PC-9 (cell line): ENCODE measurements around the gene PBX3. TPM values are rescaled to one million over a fixed set of nuclear protein-coding genes. Genes with fewer than 3 reads are reported as not detected.

ENCODE experiments used
- BruUV-seq: library from RNA; stranded (reverse); fragments of 400-500 nt; replicated peaks from 2 replicates; lab custom pipeline; 2021; lab: Mats Ljungman, UMichigan
- CTCF ChIA-PET: fragments of 300-600 bp; sonication (Branson Sonifier 250); formaldehyde crosslinking; loops from one replicate; lab custom pipeline; 2022; ENCODE audit warnings: antibody characterized with exemption; lab: Charles Lee
- POLR2A ChIA-PET: fragments of 300-600 bp; sonication (Branson Sonifier 250); formaldehyde crosslinking; loops from one replicate; lab custom pipeline; 2022; ENCODE audit warnings: antibody characterized with exemption; ENCODE audit not compliant: unreplicated experiment; lab: Charles Lee
- DNase-seq, 2 experiments: peaks; one replicate each; pipeline versions ENCODE4 v3.0.0 to v3.0.0-alpha.2; 2015 to 2022; ENCODE audit warnings: mixed read lengths in 1 of 2
- H2AFZ ChIP-seq: fragments of 200-600 bp; sonication (generic); 2 replicates; pipeline ENCODE4 v1.8.1; 2017; ENCODE audit warnings: antibody characterized with exemption
- H3F3A ChIP-seq: fragments of 200-600 bp; sonication (generic); 2 replicates; pipeline ENCODE4 v1.8.1; 2017; ENCODE audit warnings: antibody characterized with exemption, mild to moderate bottlenecking, low read depth; ENCODE audit not compliant: insufficient read depth
- H3K27ac ChIP-seq: fragments of 200-600 bp; sonication (generic); 2 replicates; pipeline ENCODE4 v1.6.1; 2016; ENCODE audit warnings: mixed run types
- H3K27me3 ChIP-seq: fragments of 200-600 bp; sonication (generic); 2 replicates; pipeline ENCODE4 v1.6.1; 2016; ENCODE audit warnings: low read depth, mixed run types; ENCODE audit not compliant: insufficient read depth
- H3K36me3 ChIP-seq: fragments of 200-600 bp; sonication (generic); 2 replicates; pipeline ENCODE4 v1.6.1; 2016; ENCODE audit warnings: low read depth, mixed run types
- H3K4me1 ChIP-seq: fragments of 200-600 bp; sonication (generic); replicated peaks from 2 replicates; pipeline ENCODE4 v1.6.1; 2016; ENCODE audit warnings: mixed run types; ENCODE audit not compliant: insufficient read depth
- H3K4me2 ChIP-seq: fragments of 200-600 bp; sonication (generic); 2 replicates; pipeline ENCODE4 v1.6.1; 2017; ENCODE audit warnings: mixed run types
- H3K4me3 ChIP-seq: fragments of 200-600 bp; sonication (generic); 2 replicates; pipeline ENCODE4 v1.6.1; 2016; ENCODE audit warnings: mixed run types
- H3K79me2 ChIP-seq: fragments of 200-600 bp; sonication (generic); 2 replicates; pipeline ENCODE4 v1.6.1; 2017; ENCODE audit warnings: low read depth, mixed run types
- H3K9me2 ChIP-seq: fragments of 200-600 bp; sonication (generic); 2 replicates; pipeline ENCODE4 v1.8.1; 2017; ENCODE audit warnings: mild to moderate bottlenecking; ENCODE audit not compliant: insufficient read depth
- H3K9me3 ChIP-seq: fragments of 200-600 bp; sonication (generic); 2 replicates; pipeline ENCODE4 v1.8.1; 2016; ENCODE audit warnings: low read depth; ENCODE audit not compliant: insufficient read depth
- H4K20me1 ChIP-seq: fragments of 200-600 bp; sonication (generic); 2 replicates; pipeline ENCODE4 v1.8.1; 2017; ENCODE audit not compliant: insufficient read depth
- CTCF ChIP-seq: fragments of 200-600 bp; sonication (generic); conservative IDR thresholded peaks from 2 replicates; pipeline ENCODE4 v1.6.1; 2017; ENCODE audit warnings: mixed run types, antibody characterized with exemption, mild to moderate bottlenecking, moderate library complexity
- EZH2 ChIP-seq: fragments of 200-600 bp; sonication (generic); IDR thresholded peaks from 2 replicates; pipeline ENCODE4 v1.8.0; 2017; ENCODE audit warnings: antibody characterized with exemption, low read depth
- intact Hi-C: fragments of 100-400 bp; cut with micrococcal nuclease; formaldehyde crosslinking; loops from one replicate; pipeline ENCODE4 v1.10.0; 2022; ENCODE audit not compliant: unreplicated experiment
- total RNA-seq: library from RNA; stranded (reverse); gene quantifications from 2 replicates; pipeline ENCODE4 v1.2.3, GENCODE V29; 2021

The PBX3 gene
- total RNA-seq, 1 experiment from 2014 or later: 18.3 TPM

- TF ChIP-seq EZH2: no peak
- TF ChIP-seq CTCF: no peak
Measured at GRCh38 chr9:126000256-126000655, 253.1 kb downstream of the PBX3 start.

DNA sequence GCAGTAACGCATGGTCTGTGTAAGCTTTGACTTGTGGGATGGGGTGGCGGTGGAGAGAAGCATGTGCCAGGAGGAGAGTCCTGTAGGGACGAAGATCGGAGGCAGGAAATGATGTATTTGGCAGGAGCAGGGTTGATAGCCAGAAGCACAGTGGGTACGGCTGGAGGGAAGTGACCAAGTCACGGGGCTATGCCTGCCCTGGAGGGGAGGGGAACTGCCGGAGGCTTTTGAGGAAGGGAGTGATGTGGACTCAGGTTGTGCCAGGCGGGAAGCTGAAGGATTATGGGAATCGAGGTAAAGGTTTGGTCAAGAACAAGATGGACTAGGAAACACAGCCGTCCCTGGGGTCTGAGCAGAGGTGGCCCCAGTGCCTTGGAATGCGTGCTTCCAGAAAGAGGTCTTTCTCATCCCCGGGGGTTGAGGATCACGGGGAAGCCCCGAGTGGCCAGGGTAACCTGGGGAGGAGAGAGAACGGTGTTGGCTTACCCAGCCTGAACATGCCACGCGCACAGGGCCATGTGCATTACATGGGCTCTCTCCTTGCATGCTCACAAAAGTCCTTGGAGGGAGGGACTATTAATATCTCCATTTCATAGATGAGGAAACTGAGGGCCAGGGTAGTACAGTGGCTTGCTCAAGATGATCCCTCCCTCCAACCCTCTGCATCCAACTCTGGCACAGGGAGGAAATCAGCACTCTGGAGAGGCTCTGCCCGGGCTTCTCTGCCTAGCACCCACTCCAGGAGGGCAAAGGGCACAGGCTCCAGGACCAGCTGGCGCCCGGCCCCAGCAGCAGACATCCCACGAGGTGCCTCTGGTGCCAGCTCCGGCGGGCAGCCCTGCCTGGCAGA lies 253.8 kb downstream of the PBX3 start:
- no peaks in the 10 kb centered on the region for H3K79me2 ChIP-seq
- no peak overlapping the region for H3K4me3 ChIP-seq
- H3K9me2 ChIP-seq: no peaks in the 10 kb centered on the region
- peaks cover 13% of the 10 kb centered on the region; the same call in 1 of the 2 replicates for H3K27me3 ChIP-seq
- H4K20me1 ChIP-seq: no peaks in the 10 kb centered on the region
- intact Hi-C loops: no loop called here
- H3K4me1 ChIP-seq: no peaks in the 10 kb centered on the region
- no peak overlapping the region for H2AFZ ChIP-seq
- no peak overlapping the region for H3K4me2 ChIP-seq
- no peaks in the 10 kb centered on the region for H3K9me3 ChIP-seq
- H3K27ac ChIP-seq: no peak overlapping the region
- no peaks in the 10 kb centered on the region for H3K36me3 ChIP-seq
- DNase-seq: no peak
- CTCF ChIA-PET: interaction anchor here (0.5 kb wide), 1 partner anchor 1547 kb away, joined by 10 read pairs; no protein-coding TSS in a partner anchor
- BruUV-seq: no TSS peak
- no peak for TF ChIP-seq CTCF
- TF ChIP-seq EZH2: no peak
- H3F3A ChIP-seq: no peaks in the 10 kb centered on the region
- POLR2A ChIA-PET: no interaction called here

More at GRCh38 chr9:126000256-126000655, 253.1 kb downstream of the PBX3 start:
- no peak overlapping the region for H3K4me2 ChIP-seq
- intact Hi-C loops: no loop called here
- H3K9me2 ChIP-seq: no peaks in the 10 kb centered on the region
- no peak overlapping the region for H2AFZ ChIP-seq
- CTCF ChIA-PET: no interaction called here
- no peaks in the 10 kb centered on the region for H3K9me3 ChIP-seq
- no peak overlapping the region for H3K27ac ChIP-seq
- no peaks in the 10 kb centered on the region for H4K20me1 ChIP-seq
- DNase-seq: no peak
- no TSS peak for BruUV-seq
- POLR2A ChIA-PET: no interaction called here
- no peaks in the 10 kb centered on the region for H3K36me3 ChIP-seq
- no peaks in the 10 kb centered on the region for H3K79me2 ChIP-seq
- no peaks in the 10 kb centered on the region for H3F3A ChIP-seq
- no peak overlapping the region for H3K4me3 ChIP-seq
- peaks cover 18% of the 10 kb centered on the region; the same call in 1 of the 2 replicates for H3K27me3 ChIP-seq
- no peaks in the 10 kb centered on the region for H3K4me1 ChIP-seq

DNA sequence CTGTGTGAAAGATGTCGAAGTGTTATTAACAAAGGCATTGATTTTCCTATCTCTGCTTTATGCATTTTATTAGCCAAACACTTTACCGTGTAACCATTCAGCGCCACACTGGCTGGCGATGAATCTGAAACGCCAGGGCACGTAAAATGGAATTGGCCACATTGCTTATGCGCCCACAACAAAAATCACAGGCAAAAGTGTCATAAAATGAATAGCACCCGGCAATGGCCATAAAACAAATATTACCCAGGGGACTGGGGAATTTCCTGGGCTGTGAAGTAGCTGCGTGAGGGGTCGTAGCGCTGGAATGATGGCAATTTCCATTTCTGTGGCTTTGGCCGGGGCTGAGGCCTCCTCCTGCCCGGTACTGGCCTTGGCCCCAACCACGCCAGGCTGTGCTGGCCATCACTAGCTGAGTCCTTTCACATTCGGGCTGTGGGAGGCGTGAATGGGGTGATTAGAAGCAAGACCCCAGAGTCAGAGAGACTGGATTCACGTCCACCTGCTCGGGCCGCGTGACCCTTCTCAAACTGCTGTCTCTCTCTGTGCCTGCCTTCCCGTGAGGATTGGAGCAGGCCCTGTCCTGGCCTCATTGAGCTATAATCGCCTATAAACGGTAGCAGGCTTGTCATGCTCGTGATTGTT lies 254.5 kb downstream of the PBX3 start:
- H3F3A ChIP-seq: no peaks in the 10 kb centered on the region
- intact Hi-C loops: no loop called here
- H3K27me3 ChIP-seq: peaks cover 13% of the 10 kb centered on the region; the same call in 1 of the 2 replicates
- DNase-seq: no peak
- no TSS peak for BruUV-seq
- H3K4me2 ChIP-seq: no peak overlapping the region
- no peak for TF ChIP-seq EZH2
- ChIA-PET CTCF (no interaction called here), POLR2A (no interaction called here)
- H3K9me2 ChIP-seq: no peaks in the 10 kb centered on the region
- H3K36me3 ChIP-seq: no peaks in the 10 kb centered on the region
- no peak overlapping the region for H3K27ac ChIP-seq
- no peaks in the 10 kb centered on the region for H3K79me2 ChIP-seq
- H3K4me1 ChIP-seq: no peaks in the 10 kb centered on the region
- no peak overlapping the region for H3K4me3 ChIP-seq
- H2AFZ ChIP-seq: no peak overlapping the region
- H4K20me1 ChIP-seq: no peaks in the 10 kb centered on the region
- H3K9me3 ChIP-seq: no peaks in the 10 kb centered on the region
